ENCODE measurements around the gene C1QTNF9B. TPM values are rescaled to one million over a fixed set of nuclear protein-coding genes. Genes with fewer than 3 reads are reported as not detected.

C1QTNF9B gene
- total RNA-seq, 1 experiment from 2014 or later, result not detected

Other genes with a start within 250 kb of the C1QTNF9B start
- gene MIPEP, start 8.1 kb downstream of the C1QTNF9B start, total RNA-seq (2014; rRNA removed; shearing (Covaris generic)), result 27.2 and 37.4 TPM in 2 replicates

Measured in G401 (cell line).